IPS-15b (cell line): ENCODE measurements around the gene ARHGEF19.
"Not testable (repeated sequence)": the region's sequence is repeated elsewhere in the genome, so short reads cannot be mapped to it uniquely, and the experiment has no call there.

Source experiments
- H3K27me3 ChIP-seq: one replicate; pipeline ENCODE4 v1.6.1; 2013; ENCODE audit warnings: low read length; ENCODE audit not compliant: control insufficient read depth, insufficient read depth
- H3K36me3 ChIP-seq: one replicate; pipeline ENCODE4 v1.6.1; 2013; ENCODE audit warnings: low read length; ENCODE audit not compliant: control insufficient read depth, insufficient read depth
- H3K4me1 ChIP-seq: one replicate; pipeline ENCODE4 v1.6.1; 2013; ENCODE audit warnings: mild to moderate bottlenecking, low read length; ENCODE audit not compliant: control insufficient read depth, insufficient read depth
- H3K4me3 ChIP-seq: one replicate; pipeline ENCODE4 v1.5.1; 2013; ENCODE audit warnings: low read depth, low read length
- H3K9ac ChIP-seq: one replicate; pipeline ENCODE4 v1.6.1; 2013; ENCODE audit warnings: low read depth, mild to moderate bottlenecking, low read length
- H3K9me3 ChIP-seq: one replicate; pipeline ENCODE4 v1.6.1; 2013; ENCODE audit warnings: mild to moderate bottlenecking, low read length; ENCODE audit not compliant: control insufficient read depth, insufficient read depth

Gene ARHGEF19

GRCh38 chr1:16173447-16174260, 38.8 kb downstream of the ARHGEF19 start:
- H3K9ac ChIP-seq, result no peak overlapping the region
- no peaks in the 10 kb centered on the region for H3K9me3 ChIP-seq
- H3K4me1 ChIP-seq, result no peaks in the 10 kb centered on the region
- H3K27me3 ChIP-seq, result no peaks in the 10 kb centered on the region
- H3K36me3 ChIP-seq, result no peaks in the 10 kb centered on the region
- H3K4me3 ChIP-seq, result no peak overlapping the region

GRCh38 chr1:16172964-16173446, 39.4 kb downstream of the ARHGEF19 start:
- Histone ChIP-seq H3K4me1 (no peaks in the 10 kb centered on the region), H3K27me3 (no peaks in the 10 kb centered on the region), H3K9me3 (no peaks in the 10 kb centered on the region), H3K36me3 (no peaks in the 10 kb centered on the region), H3K4me3 (no peak overlapping the region), H3K9ac (no peak overlapping the region)

- Histone ChIP-seq H3K36me3 (no peaks in the 10 kb centered on the region), H3K4me3 (no peak overlapping the region), H3K4me1 (no peaks in the 10 kb centered on the region), H3K9ac (no peak overlapping the region), H3K27me3 (no peaks in the 10 kb centered on the region), H3K9me3 (no peaks in the 10 kb centered on the region)
These were observed 40.1 kb downstream of the ARHGEF19 start for GRCh38 chr1:16172218-16172830.

GRCh38 chr1:16171314-16172151, 40.9 kb downstream of the ARHGEF19 start:
- H3K27me3 ChIP-seq, result no peaks in the 10 kb centered on the region

GRCh38 chr1:16170283-16170673, 42.2 kb downstream of the ARHGEF19 start:
- Histone ChIP-seq H3K36me3 (no peaks in the 10 kb centered on the region), H3K27me3 (no peaks in the 10 kb centered on the region), H3K9ac (no peak overlapping the region), H3K4me1 (no peaks in the 10 kb centered on the region), H3K4me3 (no peak overlapping the region), H3K9me3 (no peaks in the 10 kb centered on the region)

More at GRCh38 chr1:16171314-16172151, 40.9 kb downstream of the ARHGEF19 start:
- Histone ChIP-seq H3K4me3 (no peak overlapping the region), H3K9me3 (no peaks in the 10 kb centered on the region), H3K9ac (no peak overlapping the region), H3K36me3 (no peaks in the 10 kb centered on the region), H3K4me1 (no peaks in the 10 kb centered on the region)

GRCh38 chr1:16168622-16169360, 43.7 kb downstream of the ARHGEF19 start:
- Histone ChIP-seq H3K4me3 (no peak overlapping the region), H3K36me3 (no peaks in the 10 kb centered on the region), H3K9ac (no peak overlapping the region), H3K27me3 (no peaks in the 10 kb centered on the region), H3K4me1 (peaks cover 7% of the 10 kb centered on the region), H3K9me3 (no peaks in the 10 kb centered on the region)

GRCh38 chr1:16168144-16168495, 44.3 kb downstream of the ARHGEF19 start:
- peak overlapping the region; percentile 35 for H3K4me3 ChIP-seq
- not testable (repeated sequence) for H3K4me1 ChIP-seq, H3K27me3 ChIP-seq, H3K9ac ChIP-seq, H3K36me3 ChIP-seq, H3K9me3 ChIP-seq

- Histone ChIP-seq H3K36me3 (no peaks in the 10 kb centered on the region), H3K4me1 (peaks cover 7% of the 10 kb centered on the region), H3K27me3 (no peaks in the 10 kb centered on the region), H3K9ac (no peak overlapping the region), H3K4me3 (peak overlapping the region; percentile 58), H3K9me3 (no peaks in the 10 kb centered on the region)
These were observed 44.9 kb downstream of the ARHGEF19 start for GRCh38 chr1:16167331-16168143.

- Histone ChIP-seq H3K4me3 (no peak overlapping the region), H3K9me3 (no peaks in the 10 kb centered on the region), H3K36me3 (no peaks in the 10 kb centered on the region), H3K4me1 (peaks cover 7% of the 10 kb centered on the region), H3K9ac (no peak overlapping the region), H3K27me3 (peaks cover 10% of the 10 kb centered on the region)
These were observed 46.3 kb downstream of the ARHGEF19 start for GRCh38 chr1:16166117-16166516.

GRCh38 chr1:16165548-16165947, 46.9 kb downstream of the ARHGEF19 start:
- H3K9me3 ChIP-seq, result no peaks in the 10 kb centered on the region
- H3K36me3 ChIP-seq, result no peaks in the 10 kb centered on the region
- H3K4me1 ChIP-seq, result peaks cover 7% of the 10 kb centered on the region
- peaks cover 10% of the 10 kb centered on the region for H3K27me3 ChIP-seq
- H3K9ac ChIP-seq, result peak overlapping the region; percentile 24
- H3K4me3 ChIP-seq, result no peak overlapping the region

- peaks cover 10% of the 10 kb centered on the region for H3K27me3 ChIP-seq
- no peaks in the 10 kb centered on the region for H3K9me3 ChIP-seq
- no peak overlapping the region for H3K9ac ChIP-seq
- peaks cover 7% of the 10 kb centered on the region for H3K4me1 ChIP-seq
- no peaks in the 10 kb centered on the region for H3K36me3 ChIP-seq
- H3K4me3 ChIP-seq, result no peak overlapping the region
These were observed 47.4 kb downstream of the ARHGEF19 start for GRCh38 chr1:16165073-16165364.
